GM19240 (cell line): ENCODE data around the gene TVP23A.
"Not testable (repeated sequence)": the region's sequence is repeated elsewhere in the genome, so short reads cannot be mapped to it uniquely, and the experiment has no call there.

ENCODE experiments used
- DNase-seq: peaks from one replicate; pipeline ENCODE4 v3.0.0; 2011; ENCODE audit warnings: low spot score; ENCODE audit not compliant: insufficient read length

Gene TVP23A

GRCh38 chr16:10752843-10753523 is 65.6 kb downstream of the TVP23A start:
- peak; percentile 16 for DNase-seq

DNA sequence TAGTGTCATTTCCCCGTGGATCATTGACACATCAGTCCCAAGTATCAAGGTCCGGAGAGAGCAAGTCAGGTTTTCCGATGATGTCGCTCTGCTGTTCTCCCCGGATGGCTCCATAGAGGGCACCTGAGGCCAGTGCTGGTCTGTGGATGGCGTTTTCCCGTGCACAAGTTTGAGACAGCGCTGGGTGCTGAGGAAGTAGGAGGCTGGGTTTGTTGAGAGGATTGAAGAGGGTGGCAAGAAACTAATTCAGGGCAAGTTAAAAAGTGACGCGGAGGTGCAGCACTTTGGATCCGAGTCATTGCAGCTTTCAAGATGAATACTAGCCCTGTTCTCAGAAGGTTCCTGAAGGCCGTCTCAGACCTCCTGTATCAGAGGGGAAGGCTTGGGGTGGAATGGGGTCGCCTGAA is 67.3 kb downstream of the TVP23A start:
- DNase-seq, result no peak

DNA sequence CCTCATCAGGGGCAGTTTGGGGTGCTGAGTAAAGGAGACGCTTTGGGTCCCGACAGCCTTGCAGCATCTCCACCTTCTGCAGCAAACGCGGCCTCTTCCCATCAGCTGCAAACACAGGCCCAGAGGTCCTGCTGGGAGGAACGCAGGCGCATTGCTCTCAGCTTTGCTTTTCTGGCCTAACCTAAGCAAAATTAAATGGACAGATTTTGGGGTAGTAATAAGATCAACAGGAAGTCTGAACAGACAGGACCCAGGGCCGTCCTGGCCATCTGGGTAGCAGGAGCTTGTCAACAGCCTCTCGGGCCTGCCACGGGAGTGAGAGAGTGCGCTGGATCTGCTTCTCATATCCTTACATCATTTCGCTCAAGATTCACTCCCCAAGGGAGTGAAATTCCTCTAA is 67.8 kb downstream of the TVP23A start:
- DNase-seq, result no peak

- no peak for DNase-seq
Observed at GRCh38 chr16:10745841-10746240, 72.8 kb downstream of the TVP23A start.

DNA sequence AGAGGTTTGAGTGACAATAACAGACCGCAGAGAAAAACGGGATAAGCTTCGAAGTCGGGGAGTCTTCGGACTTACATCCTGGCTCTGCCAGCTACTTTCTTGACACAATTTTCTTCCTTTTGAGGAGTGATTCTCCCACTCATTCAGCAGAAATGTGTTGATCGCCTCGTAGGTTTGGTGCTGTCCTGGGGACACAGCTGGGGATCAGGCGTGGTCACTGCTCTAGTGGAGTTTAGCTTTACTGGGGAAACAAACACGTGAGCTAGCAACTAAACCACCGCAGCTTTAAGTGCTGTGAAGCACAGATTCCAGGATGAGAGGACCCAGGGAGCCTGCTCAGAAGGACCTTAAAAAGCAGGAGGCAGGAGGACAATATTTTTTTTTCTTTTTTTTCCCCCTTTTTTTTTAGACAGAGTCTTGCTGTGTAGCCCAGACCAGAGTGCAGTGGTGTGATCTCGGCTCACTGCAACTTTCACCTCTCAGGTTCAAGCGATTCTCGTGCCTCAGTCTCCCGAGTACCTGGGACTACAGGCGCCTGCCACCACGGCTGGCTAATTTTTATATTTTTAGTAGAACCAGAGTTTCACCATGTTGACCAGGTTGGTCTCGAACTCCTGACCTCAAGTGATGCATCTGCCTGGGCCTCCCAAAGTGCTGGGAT is 74.1 kb downstream of the TVP23A start:
- DNase-seq, result no peak

- DNase-seq, result peak; percentile 83
Observed at GRCh38 chr16:10743610-10744369, 74.8 kb downstream of the TVP23A start, which contains the start of gene NUBP1. TSS of gene NUBP1 (plus strand) at chr16:10743842. CDS start at chr16:10743864, 22 bp downstream.

DNA sequence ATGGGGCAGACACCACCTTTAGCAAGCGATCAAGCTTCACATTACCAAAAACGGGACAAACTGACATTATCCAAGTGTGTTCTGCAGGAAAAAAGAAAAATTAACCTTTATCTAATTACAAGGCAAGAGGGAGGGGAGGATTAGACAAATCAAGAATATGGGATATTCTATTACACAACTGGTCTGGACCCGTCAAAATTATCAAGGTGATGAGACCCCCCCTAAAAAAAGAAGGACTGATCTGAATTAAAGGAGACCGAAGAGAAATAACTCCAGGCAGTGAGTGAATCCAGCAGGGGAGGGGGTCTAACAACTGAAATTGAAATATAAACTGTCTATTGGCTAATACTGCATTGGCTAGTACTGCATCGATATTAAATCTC is 75.4 kb downstream of the TVP23A start:
- DNase-seq, result no peak

DNA sequence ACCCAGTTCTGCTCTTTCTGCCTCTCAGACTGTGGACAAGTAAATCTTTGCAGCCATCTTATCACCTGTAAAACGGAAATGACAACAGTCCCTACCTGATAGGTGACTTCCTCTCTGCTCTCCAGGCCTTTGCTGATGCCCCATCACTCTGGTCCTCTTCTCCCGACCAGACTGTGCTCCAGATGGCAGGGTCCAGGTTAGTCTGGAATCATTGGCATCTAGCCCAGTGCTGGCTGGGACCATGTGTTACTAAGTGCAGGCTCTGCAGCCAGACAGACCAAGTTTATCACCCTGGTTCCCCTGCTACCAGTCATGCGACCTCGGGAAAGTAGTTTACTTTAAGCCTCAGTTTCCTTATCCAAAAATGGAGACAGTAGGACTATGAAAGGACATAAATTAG is 76.8 kb downstream of the TVP23A start:
- no peak for DNase-seq

- DNase-seq, result not testable (repeated sequence)
Observed at GRCh38 chr16:10741249-10741648, 77.3 kb downstream of the TVP23A start.

GRCh38 chr16:10740845-10741208 is 77.8 kb downstream of the TVP23A start:
- DNase-seq, result no peak

- no peak for DNase-seq
Observed at GRCh38 chr16:10740000-10740844, 78.4 kb downstream of the TVP23A start.

DNA sequence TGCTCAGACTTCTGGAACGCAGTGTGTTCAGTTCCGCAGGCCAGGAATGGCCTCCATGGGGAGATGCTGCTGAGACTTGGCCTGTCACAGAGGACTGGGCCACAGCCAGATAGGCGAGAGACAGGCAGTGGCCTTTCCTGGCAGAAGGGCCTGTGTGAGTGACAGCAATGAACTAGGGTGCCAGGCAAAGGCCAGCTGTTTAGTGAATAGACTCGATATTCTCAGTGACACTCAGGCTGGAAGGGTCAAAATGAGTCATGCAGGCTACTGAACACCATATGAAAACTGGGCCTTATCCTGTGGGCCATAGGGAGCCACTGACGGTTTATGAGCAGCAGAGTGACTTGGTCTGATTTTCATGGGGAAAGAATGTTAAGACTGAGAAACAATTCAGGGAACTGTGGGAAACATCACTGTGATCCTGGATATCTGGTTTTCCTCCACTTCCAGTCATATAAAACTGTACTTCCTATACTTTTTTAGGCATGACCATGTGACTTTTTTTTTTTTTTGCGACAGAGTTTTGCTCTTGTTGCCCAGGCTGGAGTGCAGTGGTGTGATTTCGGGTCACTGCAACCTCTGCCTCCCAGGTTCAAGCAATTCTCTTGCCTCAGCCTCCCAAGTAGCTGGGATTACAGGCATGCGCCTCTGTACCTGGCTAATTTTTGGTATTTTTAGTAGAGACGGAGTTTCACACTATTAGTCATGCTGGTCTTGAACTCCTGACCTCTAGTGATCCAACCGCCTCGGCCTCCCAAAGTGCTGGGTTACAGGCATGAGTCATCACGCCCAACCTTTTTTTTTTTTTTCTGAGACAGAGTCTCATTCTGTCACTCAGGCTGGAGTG is 80.1 kb downstream of the TVP23A start:
- peak; percentile 33 for DNase-seq

DNA sequence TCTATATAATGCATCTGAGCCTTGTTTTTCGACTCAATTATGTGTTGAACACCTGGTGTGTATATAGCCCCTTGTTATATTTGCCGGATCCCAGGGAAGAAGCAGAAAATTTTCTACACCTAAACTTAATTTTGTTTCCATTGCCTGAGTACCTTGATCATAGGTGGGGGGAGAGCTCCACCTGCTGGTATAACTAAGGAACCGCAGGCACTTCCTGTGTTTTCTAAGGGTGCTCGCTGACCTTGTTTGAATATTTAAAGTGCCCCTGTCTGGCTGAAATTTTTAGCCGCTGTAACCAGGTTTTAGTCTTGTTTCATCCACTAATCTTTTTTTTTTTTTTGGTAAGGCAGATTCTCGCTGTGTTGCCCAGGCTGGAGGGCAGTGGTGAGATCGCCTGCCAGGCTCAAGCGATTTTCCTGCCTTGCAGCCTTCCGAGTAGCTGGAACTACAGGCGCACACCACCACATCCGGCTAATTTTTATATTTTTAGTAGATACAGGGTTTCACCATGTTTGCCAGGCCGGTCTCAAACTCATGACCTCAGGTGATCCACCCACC is 81.4 kb downstream of the TVP23A start:
- DNase-seq, result peak; percentile 45

DNA sequence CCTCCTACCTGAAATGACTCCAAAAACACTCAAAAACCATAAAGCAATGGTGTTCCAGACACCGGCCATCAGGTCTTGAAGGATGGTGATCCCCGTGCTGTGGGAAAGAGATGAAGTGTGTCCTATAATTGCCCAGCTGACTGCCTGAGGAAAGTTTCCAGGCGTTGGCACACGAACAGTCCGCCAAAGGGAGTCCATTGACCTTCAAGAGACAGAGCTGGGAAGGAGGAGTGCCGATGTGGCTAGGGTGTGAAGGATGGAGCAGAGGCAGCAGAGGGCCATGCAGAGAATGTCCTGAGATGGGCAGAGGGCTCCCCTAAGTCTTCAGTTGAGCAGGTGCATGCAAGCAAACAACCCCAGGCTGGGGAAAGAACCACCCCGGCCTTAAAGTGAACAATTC is 86.8 kb downstream of the TVP23A start:
- no peak for DNase-seq

- no peak for DNase-seq
Observed at GRCh38 chr16:10729104-10730048, 89.2 kb downstream of the TVP23A start.

- no peak for DNase-seq
Observed at GRCh38 chr16:10728003-10728887, 90.3 kb downstream of the TVP23A start.
